K562 (cell line): ENCODE results near the gene PAFAH1B2. TPM values are rescaled to one million over a fixed set of nuclear protein-coding genes. Genes with fewer than 3 reads are reported as not detected.

Experiments
- ARID4B ChIP-seq: sonication (generic); formaldehyde crosslinking; IDR thresholded peaks from 2 replicates; pipeline ENCODE4 v1.8.0; 2022; ENCODE audit warnings: mild to moderate bottlenecking, missing genetic modification reagents
- ASH1L ChIP-seq: fragments of 450-650 bp; IDR thresholded peaks from 2 replicates; pipeline ENCODE4 v1.6.1; 2018; ENCODE audit warnings: borderline replicate concordance, mild to moderate bottlenecking, low read depth; ENCODE audit not compliant: partially characterized antibody
- COPS2 ChIP-seq: fragments of 450-650 bp; conservative IDR thresholded peaks from 2 replicates; pipeline ENCODE4 v1.6.1; 2016; ENCODE audit warnings: mild to moderate bottlenecking, moderate library complexity
- DEAF1 ChIP-seq: fragments of 450-650 bp; formaldehyde crosslinking; IDR thresholded peaks from 2 replicates; pipeline ENCODE4 v1.4.0; 2020; ENCODE audit warnings: mild to moderate bottlenecking, moderate library complexity
- ELF2 ChIP-seq: fragments of 250-450 bp; sonication (Bioruptor Pico); IDR thresholded peaks from 2 replicates; pipeline ENCODE4 v1.5.0; 2021; ENCODE audit warnings: mild to moderate bottlenecking
- FOS ChIP-seq: IDR thresholded peaks from 3 replicates; pipeline ENCODE4 v1.6.1; 2011; ENCODE audit not compliant: insufficient read length; ENCODE audit errors: extremely low read depth
- FOSL1 ChIP-seq: fragments of 200-800 bp; sonication (Bioruptor generic); conservative IDR thresholded peaks from 2 replicates; pipeline ENCODE4 v1.6.1; 2016; ENCODE audit warnings: missing genetic modification characterization, missing compliant biosample characterization
- GABPB2 ChIP-seq: fragments of 250-450 bp; sonication (Bioruptor Pico); conservative IDR thresholded peaks from 2 replicates; pipeline ENCODE4 v1.5.1; 2021; ENCODE audit warnings: mild to moderate bottlenecking
- HOXB6 ChIP-seq: fragments of 250-450 bp; sonication (Bioruptor Pico); IDR thresholded peaks from 2 replicates; pipeline ENCODE4 v1.5.1; 2022; ENCODE audit warnings: mild to moderate bottlenecking, borderline replicate concordance
- HSF4 ChIP-seq: fragments of 250-450 bp; sonication (Bioruptor Pico); IDR thresholded peaks from 2 replicates; pipeline ENCODE4 v2.1.2; 2022; ENCODE audit warnings: mild to moderate bottlenecking, moderate library complexity, borderline replicate concordance
- MAFF ChIP-seq: IDR thresholded peaks from 2 replicates; pipeline ENCODE4 v1.6.1; 2012; ENCODE audit warnings: low read length, improper control_type of control experiment
- MCM5 ChIP-seq: fragments of 450-650 bp; IDR thresholded peaks from 2 replicates; pipeline ENCODE4 v1.6.1; 2016; ENCODE audit warnings: low read depth
- MTA3 ChIP-seq: fragments of 450-650 bp; formaldehyde crosslinking; IDR thresholded peaks from 2 replicates; pipeline ENCODE4 v1.6.1; 2017; ENCODE audit warnings: mild to moderate bottlenecking, borderline replicate concordance
- NFIC ChIP-seq: fragments of 450-650 bp; IDR thresholded peaks from 2 replicates; pipeline ENCODE4 v1.6.1; 2017; ENCODE audit warnings: mild to moderate bottlenecking, inconsistent platforms
- NR1H2 ChIP-seq: sonication (generic); formaldehyde crosslinking; IDR thresholded peaks from 2 replicates; pipeline ENCODE4 v1.4.0; 2020; ENCODE audit warnings: mild to moderate bottlenecking, missing genetic modification reagents
- SP1 ChIP-seq: sonication (generic); formaldehyde crosslinking; IDR thresholded peaks from 2 replicates; pipeline ENCODE4 v1.8.1; 2022; ENCODE audit warnings: mild to moderate bottlenecking, missing genetic modification reagents
- TFE3 ChIP-seq: fragments of 450-650 bp; formaldehyde crosslinking; IDR thresholded peaks from 2 replicates; pipeline ENCODE4 v1.4.0; 2020; ENCODE audit warnings: mild to moderate bottlenecking, mixed read lengths
- ZFP36 ChIP-seq: fragments of 150-350 bp; IDR thresholded peaks from 2 replicates; pipeline ENCODE4 v1.6.1; 2018; ENCODE audit warnings: low read length, low read depth; ENCODE audit not compliant: partially characterized antibody
- ZNF717 ChIP-seq: fragments of 250-450 bp; sonication (Bioruptor Pico); IDR thresholded peaks from 2 replicates; pipeline ENCODE4 v1.5.0; 2021
- ZZZ3 ChIP-seq: fragments of 450-650 bp; IDR thresholded peaks from 2 replicates; pipeline ENCODE4 v1.6.1; 2016; ENCODE audit warnings: antibody characterized with exemption, mild to moderate bottlenecking, moderate library complexity
- polyA plus RNA-seq, 8 experiments: library from polyadenylated mRNA; depleted of rRNA in 4 of 8; stranded (reverse) in 5 of 8; unstranded in 3 of 8; fragments of >200 nt; fragmentation: Nextera tagmentation in 2 of 8; fragmentation: Illumina TruSeq in 1 of 8; extraction: Ambion mirVana in 2 of 8; extraction: Trizol in 1 of 8; gene quantifications; 2 replicates each; pipeline versions ENCODE4 v1.2.1 to v1.2.3, GENCODE V29; 2011 to 2014; ENCODE audit warnings: inconsistent platforms in 1 of 8, missing spikeins in 1 of 8
- total RNA-seq, 7 experiments: library from RNA; depleted of rRNA in 6 of 7; stranded (reverse); fragments of >200 nt in 6 of 7; fragmentation: Illumina TruSeq in 2 of 7; extraction: Trizol in 2 of 7; gene quantifications; 2 replicates each; pipeline versions ENCODE4 v1.2.1 to v1.2.3, GENCODE V29; 2011 to 2021; ENCODE audit warnings: low replicate concordance in 1 of 7
- TF ChIP-seq, protein P1 (sequence below): fragments of 250-450 bp; sonication (Bioruptor Pico); IDR thresholded peaks from 2 replicates; pipeline ENCODE4 v1.4.0; 2020; ENCODE audit warnings: mild to moderate bottlenecking

Gene PAFAH1B2
- total and polyA plus RNA-seq, 9 of the 15 experiments (the other 6 are each of a cell fraction or from before 2014, with no cell fraction given): 27.8 to 94.7 (median 64.9) TPM

- TF ChIP-seq, protein P1, sequence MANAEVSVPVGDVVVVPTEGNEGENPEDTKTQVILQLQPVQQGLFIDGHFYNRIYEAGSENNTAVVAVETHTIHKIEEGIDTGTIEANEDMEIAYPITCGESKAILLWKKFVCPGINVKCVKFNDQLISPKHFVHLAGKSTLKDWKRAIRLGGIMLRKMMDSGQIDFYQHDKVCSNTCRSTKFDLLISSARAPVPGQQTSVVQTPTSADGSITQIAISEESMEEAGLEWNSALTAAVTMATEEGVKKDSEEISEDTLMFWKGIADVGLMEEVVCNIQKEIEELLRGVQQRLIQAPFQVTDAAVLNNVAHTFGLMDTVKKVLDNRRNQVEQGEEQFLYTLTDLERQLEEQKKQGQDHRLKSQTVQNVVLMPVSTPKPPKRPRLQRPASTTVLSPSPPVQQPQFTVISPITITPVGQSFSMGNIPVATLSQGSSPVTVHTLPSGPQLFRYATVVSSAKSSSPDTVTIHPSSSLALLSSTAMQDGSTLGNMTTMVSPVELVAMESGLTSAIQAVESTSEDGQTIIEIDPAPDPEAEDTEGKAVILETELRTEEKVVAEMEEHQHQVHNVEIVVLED (CRISPR knock-in tag): no peak
- TF ChIP-seq ELF2 (CRISPR knock-in tag) (peak; percentile 69), NR1H2 (CRISPR knock-in tag) (no peak), MAFF (no peak), MTA3 (peak; percentile 92; the same call in 1 of the 2 replicates), ZFP36 (no peak), ARID4B (CRISPR knock-in tag) (peak; percentile 57), FOSL1 (tag) (no peak), GABPB2 (CRISPR knock-in tag) (no peak), HOXB6 (no peak), ZNF717 (CRISPR knock-in tag) (no peak), COPS2 (no peak), TFE3 (CRISPR knock-in tag) (no peak), ASH1L (no peak), DEAF1 (no peak), MCM5 (no peak), HSF4 (no peak), ZZZ3 (no peak), FOS (no peak), NFIC (peak; percentile 4), SP1 (CRISPR knock-in tag) (peak; percentile 73)
Measured at GRCh38 chr11:117143871-117144476, at the start of gene PAFAH1B2 (continued).
